Activated naive CD8-positive, alpha-beta T cell treated with anti-CD3 and anti-CD28 coated beads for 36 hours (primary cell): Measurements from ENCODE around the gene ESR2. TPM values are rescaled to one million over a fixed set of nuclear protein-coding genes. Genes with fewer than 3 reads are reported as not detected.
"Not testable (repeated sequence)": the region's sequence is repeated elsewhere in the genome, so short reads cannot be mapped to it uniquely, and the experiment has no call there.

Source experiments
- DNase-seq: peaks from one replicate; pipeline ENCODE4 v3.0.0; 2021
- H3K27ac Mint-ChIP-seq: one replicate; pipeline ENCODE4 v1.8.0; 2022; ENCODE audit warnings: mild to moderate bottlenecking, moderate library complexity, mixed read lengths
- H3K27me3 Mint-ChIP-seq: one replicate; pipeline ENCODE4 v1.8.0; 2022; ENCODE audit warnings: mild to moderate bottlenecking, mixed read lengths
- H3K36me3 Mint-ChIP-seq: one replicate; pipeline ENCODE4 v1.8.0; 2021; ENCODE audit warnings: mild to moderate bottlenecking, mixed read lengths
- H3K4me1 Mint-ChIP-seq: one replicate; pipeline ENCODE4 v1.8.0; 2021; ENCODE audit warnings: mixed read lengths
- H3K4me3 Mint-ChIP-seq: one replicate; pipeline ENCODE4 v1.8.0; 2022; ENCODE audit warnings: mild to moderate bottlenecking, moderate library complexity, mixed read lengths
- H3K9me3 Mint-ChIP-seq: one replicate; pipeline ENCODE4 v1.8.0; 2022; ENCODE audit warnings: mixed read lengths
- total RNA-seq, 2 experiments: library from RNA; stranded (reverse); gene quantifications; one replicate each; pipeline ENCODE4 v1.2.3, GENCODE V29; 2021

Gene ESR2
- total RNA-seq, 2 experiments from 2014 or later = 0.95 to 0.96 TPM

GRCh38 chr14:64184103-64184729 lies 110.0 kb downstream of the ESR2 start:
- Mint-ChIP-seq H3K27me3 (no peaks in the 10 kb centered on the region), H3K27ac (no peak overlapping the region), H3K36me3 (peaks cover 40% of the 10 kb centered on the region), H3K4me1 (no peaks in the 10 kb centered on the region), H3K9me3 (no peaks in the 10 kb centered on the region), H3K4me3 (no peak overlapping the region)
- DNase-seq = no peak

- H3K27ac Mint-ChIP-seq, H3K4me1 Mint-ChIP-seq, H3K9me3 Mint-ChIP-seq, DNase-seq, H3K27me3 Mint-ChIP-seq, H3K4me3 Mint-ChIP-seq: not testable (repeated sequence)
- peaks cover 39% of the 10 kb centered on the region for H3K36me3 Mint-ChIP-seq
Measured at GRCh38 chr14:64182908-64183307, 111.3 kb downstream of the ESR2 start.

GRCh38 chr14:64178814-64179213 lies 115.4 kb downstream of the ESR2 start:
- H3K27me3 Mint-ChIP-seq = no peaks in the 10 kb centered on the region
- H3K4me3 Mint-ChIP-seq = no peak overlapping the region
- peaks cover 25% of the 10 kb centered on the region for H3K4me1 Mint-ChIP-seq
- H3K36me3 Mint-ChIP-seq = peaks cover 37% of the 10 kb centered on the region
- DNase-seq = no peak
- H3K27ac Mint-ChIP-seq = no peak overlapping the region
- no peaks in the 10 kb centered on the region for H3K9me3 Mint-ChIP-seq

- Mint-ChIP-seq H3K36me3 (peaks cover 31% of the 10 kb centered on the region), H3K4me1 (peaks cover 25% of the 10 kb centered on the region), H3K27me3 (no peaks in the 10 kb centered on the region), H3K27ac (peak overlapping the region; percentile 16), H3K9me3 (no peaks in the 10 kb centered on the region), H3K4me3 (no peak overlapping the region)
- no peak for DNase-seq
Measured at GRCh38 chr14:64176330-64176729, 117.8 kb downstream of the ESR2 start.

- Mint-ChIP-seq H3K27me3 (no peaks in the 10 kb centered on the region), H3K9me3 (no peaks in the 10 kb centered on the region), H3K4me3 (no peak overlapping the region), H3K27ac (peak overlapping the region; percentile 86), H3K4me1 (peaks cover 25% of the 10 kb centered on the region), H3K36me3 (peaks cover 26% of the 10 kb centered on the region)
- DNase-seq = peak; percentile 22
Measured at GRCh38 chr14:64174922-64175782, 119.0 kb downstream of the ESR2 start.

GRCh38 chr14:64170181-64170580 lies 124.0 kb downstream of the ESR2 start:
- Mint-ChIP-seq H3K27me3 (no peaks in the 10 kb centered on the region), H3K4me3 (no peak overlapping the region), H3K4me1 (peaks cover 8% of the 10 kb centered on the region), H3K36me3 (peaks cover 3% of the 10 kb centered on the region), H3K27ac (no peak overlapping the region), H3K9me3 (no peaks in the 10 kb centered on the region)
- DNase-seq = no peak

- Mint-ChIP-seq H3K9me3 (no peaks in the 10 kb centered on the region), H3K4me1 (no peaks in the 10 kb centered on the region), H3K4me3 (no peak overlapping the region), H3K27ac (no peak overlapping the region), H3K36me3 (peaks cover 2% of the 10 kb centered on the region), H3K27me3 (no peaks in the 10 kb centered on the region)
- no peak for DNase-seq
Measured at GRCh38 chr14:64159588-64159987, 134.6 kb downstream of the ESR2 start.

- peaks cover 7% of the 10 kb centered on the region for H3K36me3 Mint-ChIP-seq
- no peaks in the 10 kb centered on the region for H3K9me3 Mint-ChIP-seq
- no peaks in the 10 kb centered on the region for H3K27me3 Mint-ChIP-seq
- H3K4me3 Mint-ChIP-seq = no peak overlapping the region
- no peak for DNase-seq
- H3K27ac Mint-ChIP-seq = no peak overlapping the region
- no peaks in the 10 kb centered on the region for H3K4me1 Mint-ChIP-seq
Measured at GRCh38 chr14:64158608-64159007, 135.6 kb downstream of the ESR2 start.

- Mint-ChIP-seq H3K4me3 (no peak overlapping the region), H3K27me3 (no peaks in the 10 kb centered on the region), H3K4me1 (no peaks in the 10 kb centered on the region), H3K36me3 (peaks cover 5% of the 10 kb centered on the region), H3K9me3 (no peaks in the 10 kb centered on the region), H3K27ac (no peak overlapping the region)
- no peak for DNase-seq
Measured at GRCh38 chr14:64149921-64150320, 144.2 kb downstream of the ESR2 start.

- Mint-ChIP-seq H3K27me3 (no peaks in the 10 kb centered on the region), H3K36me3 (no peaks in the 10 kb centered on the region), H3K4me1 (no peaks in the 10 kb centered on the region), H3K4me3 (no peak overlapping the region), H3K27ac (peak overlapping the region; percentile 30), H3K9me3 (no peaks in the 10 kb centered on the region)
- DNase-seq = no peak
Measured at GRCh38 chr14:64147126-64147790, 146.9 kb downstream of the ESR2 start.

GRCh38 chr14:64137657-64138290 lies 156.4 kb downstream of the ESR2 start:
- H3K36me3 Mint-ChIP-seq = peaks cover 9% of the 10 kb centered on the region
- H3K4me1 Mint-ChIP-seq = no peaks in the 10 kb centered on the region
- no peak overlapping the region for H3K4me3 Mint-ChIP-seq
- DNase-seq = no peak
- H3K27me3 Mint-ChIP-seq = no peaks in the 10 kb centered on the region
- H3K27ac Mint-ChIP-seq = no peak overlapping the region
- H3K9me3 Mint-ChIP-seq = no peaks in the 10 kb centered on the region

- H3K36me3 Mint-ChIP-seq = peaks cover 15% of the 10 kb centered on the region
- no peaks in the 10 kb centered on the region for H3K9me3 Mint-ChIP-seq
- no peak overlapping the region for H3K27ac Mint-ChIP-seq
- no peak for DNase-seq
- no peak overlapping the region for H3K4me3 Mint-ChIP-seq
- H3K27me3 Mint-ChIP-seq = no peaks in the 10 kb centered on the region
- no peaks in the 10 kb centered on the region for H3K4me1 Mint-ChIP-seq
Measured at GRCh38 chr14:64126548-64126947, 167.6 kb downstream of the ESR2 start.

GRCh38 chr14:64125270-64125669 lies 168.9 kb downstream of the ESR2 start:
- DNase-seq = no peak
- Mint-ChIP-seq H3K4me3 (no peak overlapping the region), H3K27ac (no peak overlapping the region), H3K9me3 (no peaks in the 10 kb centered on the region), H3K4me1 (no peaks in the 10 kb centered on the region), H3K27me3 (no peaks in the 10 kb centered on the region), H3K36me3 (peaks cover 15% of the 10 kb centered on the region)

- no peak for DNase-seq
- Mint-ChIP-seq H3K4me3 (no peak overlapping the region), H3K27ac (peak overlapping the region; percentile 34), H3K36me3 (peaks cover 11% of the 10 kb centered on the region), H3K27me3 (no peaks in the 10 kb centered on the region), H3K9me3 (no peaks in the 10 kb centered on the region), H3K4me1 (no peaks in the 10 kb centered on the region)
Measured at GRCh38 chr14:64123241-64123822, 170.8 kb downstream of the ESR2 start.

- Mint-ChIP-seq H3K36me3 (peaks cover 10% of the 10 kb centered on the region), H3K27ac (no peak overlapping the region)
Measured at GRCh38 chr14:64119980-64120379, 174.2 kb downstream of the ESR2 start.

More at GRCh38 chr14:64119980-64120379, 174.2 kb downstream of the ESR2 start:
- no peaks in the 10 kb centered on the region for H3K4me1 Mint-ChIP-seq
- H3K27me3 Mint-ChIP-seq = no peaks in the 10 kb centered on the region
- H3K9me3 Mint-ChIP-seq = no peaks in the 10 kb centered on the region
- no peak for DNase-seq
- H3K4me3 Mint-ChIP-seq = no peak overlapping the region
